ENCODE results near the gene CELF4.

- TF ChIP-seq POLR2AphosphoS5 (IDR thresholded peaks at IDR 0.05; ENCODE audit: low read depth, low read length) (no peak), POLR2A (IDR thresholded peaks at IDR 0.05; ENCODE audit: low read depth, low read length) (no peak)
Measured at GRCh38 chr18:37426586-37426985, 139.0 kb downstream of the CELF4 start.

All from GM12892 (cell line).